HG03432 (cell line): ENCODE measurements around the gene LPP.

Experiments
- ATAC-seq: cut with Tn5 transposase; IDR thresholded peaks from one replicate; pipeline ENCODE4 v1.9.1; 2021; ENCODE audit warnings: mild to moderate bottlenecking, moderate library complexity; ENCODE audit not compliant: unreplicated experiment

Gene LPP

DNA sequence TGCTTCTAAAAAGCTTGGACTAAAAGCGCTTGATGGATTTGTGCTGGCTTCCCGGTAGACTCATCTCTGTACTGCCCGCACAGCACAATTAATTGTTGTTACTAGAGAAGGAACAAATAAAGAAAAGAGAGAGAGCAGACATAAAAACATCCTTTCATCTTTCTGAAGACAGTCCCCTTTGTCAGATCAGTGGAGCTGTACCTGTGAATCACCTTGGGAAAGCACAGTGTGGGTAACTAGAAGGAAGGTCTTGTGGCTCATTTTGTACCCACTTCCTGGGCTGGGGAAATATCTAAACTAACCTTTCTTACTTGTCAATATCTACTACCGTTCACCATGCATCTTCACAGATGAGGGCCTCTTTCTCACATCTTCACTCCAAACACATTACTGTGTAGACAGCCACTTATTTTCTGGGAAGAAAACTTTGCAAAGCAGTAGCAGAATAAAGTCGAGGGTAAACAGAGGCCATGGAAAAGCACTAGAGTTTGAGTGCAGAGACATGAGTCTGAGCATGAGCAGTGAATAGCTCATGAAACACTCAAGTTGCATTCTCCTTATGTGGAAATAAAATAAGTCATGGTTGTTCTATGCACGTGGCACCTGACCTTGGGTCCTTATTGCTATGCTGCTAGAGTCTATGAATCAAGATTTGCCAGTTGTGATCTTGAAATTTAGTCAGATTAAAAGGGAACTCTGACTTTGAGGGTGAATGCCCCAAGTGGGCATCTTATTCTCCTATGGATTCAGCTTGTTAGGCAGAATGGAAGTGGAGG is 169.3 kb downstream of the LPP start:
- no peak for ATAC-seq

DNA sequence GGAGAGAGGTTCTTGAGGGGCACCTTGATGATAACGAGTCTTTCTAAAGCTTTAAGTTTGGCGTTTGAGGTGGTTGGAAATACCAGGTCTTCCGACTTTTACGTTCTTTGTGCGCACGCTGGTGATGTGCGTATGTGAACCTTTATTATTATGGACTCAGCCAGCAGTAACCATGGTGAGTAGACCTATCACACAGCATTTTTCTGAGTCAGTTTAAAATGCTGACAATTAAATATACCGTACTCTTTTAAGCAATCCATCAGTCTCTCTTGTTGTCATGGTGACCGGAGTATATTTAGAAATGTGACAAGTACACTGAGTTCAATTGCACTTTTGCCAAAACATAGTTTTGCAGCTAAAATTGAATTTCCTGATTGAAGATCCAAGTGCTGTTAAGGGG is 172.2 kb downstream of the LPP start:
- no peak for ATAC-seq

- ATAC-seq = no peak
Observed at GRCh38 chr3:188326968-188327367, 173.0 kb downstream of the LPP start.

DNA sequence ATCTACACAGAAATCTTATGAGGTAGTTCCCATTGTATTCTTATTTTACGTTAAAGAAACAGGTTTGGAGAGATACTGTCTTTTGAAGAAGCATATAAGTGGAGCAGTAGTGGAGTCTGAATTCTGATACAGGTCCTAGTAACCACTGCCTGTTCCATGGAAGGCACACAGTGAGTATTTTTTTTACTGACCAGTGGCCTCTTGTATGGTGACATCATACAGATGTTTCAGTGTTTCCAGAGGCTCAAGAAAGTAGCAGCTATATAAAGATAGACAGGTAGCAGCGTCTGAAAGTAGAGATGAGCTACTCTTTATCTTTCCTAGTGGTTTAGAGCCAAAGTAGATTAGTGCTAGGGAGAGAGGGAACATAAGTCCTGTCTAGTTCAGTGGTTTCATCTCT is 173.5 kb downstream of the LPP start:
- no peak for ATAC-seq

GRCh38 chr3:188330138-188330537 is 176.2 kb downstream of the LPP start:
- no peak for ATAC-seq

DNA sequence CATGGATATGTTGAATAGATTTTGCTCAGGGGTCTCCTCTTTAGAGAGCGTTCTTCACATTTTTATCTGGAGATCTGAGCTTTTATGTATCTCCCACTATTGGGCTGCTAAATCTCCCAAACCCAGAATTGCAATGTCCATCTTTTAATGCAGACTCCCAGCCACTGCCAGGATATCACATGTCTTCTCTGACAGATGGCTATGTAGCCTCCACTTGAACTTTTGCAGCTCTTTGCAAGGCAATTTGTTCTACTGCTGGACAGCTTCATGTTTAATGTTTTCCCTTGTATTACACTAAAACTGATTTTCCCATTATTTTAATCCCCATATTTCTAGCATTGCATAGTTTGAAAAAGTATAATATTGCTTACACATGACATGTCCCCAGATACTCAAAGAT is 177.2 kb downstream of the LPP start:
- no peak for ATAC-seq

DNA sequence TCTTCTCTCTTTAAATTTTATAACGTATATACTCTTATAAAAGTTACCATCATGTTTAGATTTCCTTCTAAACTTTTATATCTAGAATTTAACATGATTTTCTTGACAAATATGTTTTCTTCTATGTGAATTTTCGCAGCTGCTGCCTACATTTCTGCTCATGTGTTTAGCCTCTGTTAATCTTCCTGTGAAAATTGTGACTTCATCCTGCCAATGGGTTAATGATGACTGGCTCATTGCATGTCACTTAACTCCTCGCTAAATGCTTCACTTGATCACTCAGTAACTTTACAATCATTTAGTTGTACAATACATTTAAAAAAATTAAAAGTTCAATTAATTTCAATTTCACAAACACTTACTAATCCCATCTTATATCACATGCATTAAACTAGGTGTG is 178.1 kb downstream of the LPP start:
- no peak for ATAC-seq

- no peak for ATAC-seq
Observed at GRCh38 chr3:188335656-188336055, 181.7 kb downstream of the LPP start.

DNA sequence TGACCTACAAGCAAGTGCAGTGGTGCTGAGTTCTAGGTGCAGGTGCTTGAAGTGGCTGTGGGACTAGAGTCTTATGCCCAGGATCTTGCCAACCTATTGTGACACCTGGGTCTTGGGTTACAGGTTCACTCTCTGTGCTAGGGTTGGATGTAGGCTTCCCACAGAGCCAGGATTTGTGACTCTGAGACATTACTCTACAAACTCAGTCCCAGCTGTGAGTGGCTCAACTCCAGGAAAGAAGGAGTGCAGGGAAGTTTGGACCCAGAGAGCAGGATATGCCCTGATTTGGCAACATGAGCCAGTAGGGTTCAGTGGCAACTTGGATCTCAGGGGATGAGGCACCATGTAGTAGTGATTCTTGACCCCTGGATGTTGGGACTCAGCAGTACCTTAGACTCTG is 182.2 kb downstream of the LPP start:
- no peak for ATAC-seq

DNA sequence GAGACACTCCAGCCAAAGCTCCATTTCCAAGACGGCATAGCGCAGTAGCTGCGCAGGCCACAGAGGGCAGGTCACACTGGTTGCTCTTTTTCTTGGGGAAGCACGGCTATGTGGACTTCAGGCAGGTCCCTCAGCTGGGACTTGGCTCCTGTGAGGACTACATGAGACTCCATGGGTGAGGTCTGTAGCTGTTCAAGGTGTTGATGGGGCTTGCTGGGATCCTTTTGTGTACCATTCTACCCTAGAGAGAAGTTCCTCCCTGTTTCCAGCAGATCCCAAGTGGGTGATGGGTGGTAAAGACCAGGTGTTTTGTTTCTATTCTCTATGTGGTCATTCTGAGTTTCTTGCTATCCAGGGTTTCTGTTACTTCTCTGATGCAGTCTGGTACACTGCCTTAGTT is 183.3 kb downstream of the LPP start:
- ATAC-seq = no peak

GRCh38 chr3:188338086-188338485 is 184.1 kb downstream of the LPP start:
- no peak for ATAC-seq

GRCh38 chr3:188339410-188340295 is 185.7 kb downstream of the LPP start:
- peak; percentile 60 for ATAC-seq

DNA sequence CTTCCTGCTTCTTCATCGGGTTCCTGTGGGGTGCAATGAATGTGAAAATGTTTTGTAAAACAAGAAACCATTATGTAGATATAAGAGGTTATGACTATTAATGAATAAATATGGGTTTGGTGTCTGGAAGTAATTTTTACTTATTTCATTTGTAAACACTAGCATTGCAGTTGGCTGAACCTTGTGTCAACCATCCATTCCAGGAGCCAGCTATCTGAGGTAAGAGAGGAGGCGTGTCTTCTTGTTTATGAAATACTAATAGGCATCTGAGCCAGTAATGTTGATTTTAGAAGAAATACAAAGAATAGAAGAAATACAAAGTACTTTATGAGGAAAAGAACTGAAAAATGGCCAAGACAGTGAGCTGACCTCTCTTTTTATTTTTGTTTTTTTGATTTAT is 187.5 kb downstream of the LPP start:
- no peak for ATAC-seq

DNA sequence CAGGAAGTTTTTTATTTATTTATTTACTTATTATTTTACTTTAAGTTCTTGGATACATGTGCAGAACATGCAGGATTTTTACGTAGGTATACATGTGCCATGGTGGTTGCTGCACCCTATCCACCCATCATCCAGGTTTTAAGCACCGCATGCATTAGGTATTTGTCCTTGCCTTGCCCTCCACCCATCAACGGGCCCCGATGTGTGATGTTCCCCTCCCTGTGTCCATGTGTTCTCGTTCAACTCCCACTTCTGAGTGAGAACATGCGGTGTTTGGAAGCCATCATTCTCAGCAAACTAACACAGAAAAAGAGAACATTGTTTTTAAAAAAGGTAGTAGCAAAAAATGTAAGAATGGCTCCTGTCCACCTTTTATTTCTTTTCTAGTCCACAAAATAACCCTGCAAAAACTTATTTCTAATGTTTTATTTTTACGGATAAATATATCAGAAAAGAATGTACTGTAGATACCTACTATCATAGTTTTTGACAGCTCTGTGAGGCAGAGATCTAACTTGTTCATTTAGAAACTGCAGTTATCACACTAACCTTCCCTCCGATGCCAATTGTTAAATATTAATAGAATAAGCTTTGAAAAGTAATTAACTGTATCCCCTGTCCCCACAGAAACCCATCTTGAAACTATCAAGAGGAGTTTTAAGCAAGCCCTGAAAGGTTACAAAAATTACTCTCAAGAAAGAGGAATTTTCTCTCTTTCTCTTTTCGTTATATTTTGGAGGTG is 189.2 kb downstream of the LPP start:
- ATAC-seq = peak; percentile 48

- ATAC-seq = no peak
Observed at GRCh38 chr3:188343894-188344293, 189.9 kb downstream of the LPP start.

- ATAC-seq = no peak
Observed at GRCh38 chr3:188345223-188345622, 191.3 kb downstream of the LPP start.

- ATAC-seq = no peak
Observed at GRCh38 chr3:188348435-188349244, 194.7 kb downstream of the LPP start.

DNA sequence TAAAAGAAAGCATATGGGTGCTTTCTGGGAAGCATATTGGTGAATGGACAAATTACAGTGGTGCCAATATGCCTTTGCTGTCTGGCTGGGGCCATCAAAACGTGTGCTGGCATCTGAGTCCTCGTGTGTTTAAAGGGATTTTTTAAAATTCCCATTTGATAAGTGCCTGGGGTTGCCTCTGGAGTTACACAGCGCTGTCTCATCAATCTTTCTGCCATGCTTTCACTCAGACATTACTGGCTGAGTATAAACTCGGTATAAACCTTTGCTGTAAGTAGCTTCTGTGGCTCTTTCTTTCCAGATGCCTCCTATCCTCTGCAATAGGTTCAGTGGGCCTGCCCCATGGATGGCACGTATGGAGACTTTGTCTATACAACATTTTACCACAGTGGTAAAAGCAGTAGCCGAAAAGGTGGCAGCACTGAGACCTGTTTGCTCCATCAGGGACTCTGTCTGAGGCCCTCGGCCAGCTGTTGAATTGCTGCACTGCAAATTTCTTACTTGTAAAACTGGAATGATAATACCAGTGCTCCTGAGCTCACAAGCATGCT is 195.5 kb downstream of the LPP start:
- no peak for ATAC-seq

DNA sequence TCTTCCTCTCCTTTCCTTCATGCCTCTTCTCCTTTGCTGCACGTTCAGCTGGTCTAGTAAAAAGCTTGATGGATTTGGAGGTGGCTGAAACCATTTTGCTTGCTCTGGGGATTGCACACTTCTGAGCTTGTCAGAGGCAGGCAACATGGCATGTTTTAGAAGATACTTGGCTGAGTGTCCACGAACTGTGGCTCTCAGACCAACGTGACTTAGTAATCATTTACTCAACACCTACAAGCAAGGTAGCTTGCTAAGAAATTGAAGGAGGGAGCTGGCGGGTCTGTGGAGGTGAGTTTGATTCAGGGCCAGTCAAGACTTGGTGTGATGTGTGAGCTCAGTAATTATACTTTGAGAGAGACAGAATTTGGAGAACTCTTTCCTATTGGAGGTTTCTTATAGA is 196.0 kb downstream of the LPP start:
- ATAC-seq = no peak

DNA sequence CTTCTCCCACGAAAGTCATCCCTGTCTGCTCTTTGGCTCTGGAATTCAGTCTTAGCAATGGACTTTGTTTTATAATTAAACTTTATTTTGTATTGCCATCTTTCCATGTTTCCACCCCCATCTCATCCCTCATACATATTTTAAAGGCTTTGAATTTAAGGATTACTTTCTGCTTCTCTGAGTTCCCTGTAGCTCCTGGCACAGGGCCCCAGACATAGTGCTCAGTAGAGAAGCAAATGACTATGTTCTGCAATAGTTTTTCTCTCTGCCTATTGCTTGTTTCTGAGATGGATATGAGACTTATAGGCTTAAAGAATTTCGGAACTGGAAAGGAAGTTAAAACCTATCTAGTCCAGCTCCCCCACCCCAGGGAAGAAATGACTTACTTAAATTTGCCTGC is 197.0 kb downstream of the LPP start:
- no peak for ATAC-seq
